RWPE2 (cell line): ENCODE results near the gene NMRAL1.

Experiments
- ATAC-seq: fragments of 200-7000 bp; cut with Tn5 transposase; 3 replicates; pipeline ENCODE4 v1.9.1; 2021; ENCODE audit warnings: low read depth
- DNase-seq: peaks from one replicate; pipeline ENCODE4 v3.0.0-alpha.2; 2020; ENCODE audit warnings: low spot score
- H3K27ac ChIP-seq: fragments of 450-650 bp; 2 replicates; pipeline ENCODE4 v1.5.1; 2017; ENCODE audit warnings: mild to moderate bottlenecking; ENCODE audit not compliant: poor library complexity, severe bottlenecking
- H3K27me3 ChIP-seq: fragments of 250-450 bp; sonication (Bioruptor Pico); 2 replicates; pipeline ENCODE4 v1.5.1; 2021; ENCODE audit warnings: mild to moderate bottlenecking, moderate library complexity; ENCODE audit not compliant: insufficient read depth, poor library complexity, severe bottlenecking
- H3K36me3 ChIP-seq: fragments of 250-450 bp; sonication (Bioruptor Pico); 2 replicates; pipeline ENCODE4 v1.5.1; 2020; ENCODE audit warnings: low read depth, mild to moderate bottlenecking, moderate library complexity
- H3K4me1 ChIP-seq: fragments of 250-450 bp; sonication (Bioruptor Pico); 2 replicates; pipeline ENCODE4 v1.5.1; 2021; ENCODE audit warnings: mild to moderate bottlenecking, moderate library complexity; ENCODE audit not compliant: insufficient read depth, poor library complexity, severe bottlenecking
- H3K4me3 ChIP-seq: fragments of 250-450 bp; sonication (Bioruptor Pico); 2 replicates; pipeline ENCODE4 v1.5.1; 2021; ENCODE audit warnings: mild to moderate bottlenecking, moderate library complexity; ENCODE audit not compliant: severe bottlenecking
- H3K9me3 ChIP-seq: fragments of 250-450 bp; sonication (Bioruptor Pico); 2 replicates; pipeline ENCODE4 v1.5.1; 2021; ENCODE audit warnings: mild to moderate bottlenecking, moderate library complexity; ENCODE audit not compliant: severe bottlenecking
- CTCF ChIP-seq: fragments of 450-650 bp; IDR thresholded peaks from one replicate; pipeline ENCODE4 v1.5.1; 2017; ENCODE audit warnings: mild to moderate bottlenecking, moderate library complexity; ENCODE audit not compliant: poor library complexity, severe bottlenecking

Gene NMRAL1

GRCh38 chr16:4431023-4431422, 43.4 kb downstream of the NMRAL1 start:
- ATAC-seq (no peak), DNase-seq (no peak)
- no peak for TF ChIP-seq CTCF
- no peaks in the 10 kb centered on the region for H3K27me3 ChIP-seq
- no peak overlapping the region for H3K27ac ChIP-seq
- no peaks in the 10 kb centered on the region for H3K9me3 ChIP-seq
- peaks cover 10% of the 10 kb centered on the region for H3K4me1 ChIP-seq
- H3K4me3 ChIP-seq: no peak overlapping the region
- peaks cover 58% of the 10 kb centered on the region for H3K36me3 ChIP-seq

GRCh38 chr16:4428500-4428899, 45.9 kb downstream of the NMRAL1 start:
- ATAC-seq (no peak), DNase-seq (no peak)
- Histone ChIP-seq H3K9me3 (no peaks in the 10 kb centered on the region), H3K27me3 (no peaks in the 10 kb centered on the region), H3K4me1 (peaks cover 10% of the 10 kb centered on the region), H3K4me3 (no peak overlapping the region), H3K27ac (no peak overlapping the region), H3K36me3 (peaks cover 36% of the 10 kb centered on the region)
- no peak for TF ChIP-seq CTCF

GRCh38 chr16:4426722-4427372, 47.6 kb downstream of the NMRAL1 start:
- Histone ChIP-seq H3K9me3 (no peaks in the 10 kb centered on the region), H3K27me3 (no peaks in the 10 kb centered on the region), H3K4me3 (peak overlapping the region; percentile 84), H3K4me1 (peaks cover 10% of the 10 kb centered on the region), H3K36me3 (peaks cover 25% of the 10 kb centered on the region), H3K27ac (peak overlapping the region; percentile 79)
- TF ChIP-seq CTCF: no peak
- ATAC-seq (no peak), DNase-seq (no peak)

GRCh38 chr16:4426021-4426684, 48.3 kb downstream of the NMRAL1 start:
- ATAC-seq (peak; percentile 47), DNase-seq (no peak)
- Histone ChIP-seq H3K4me3 (peak overlapping the region; percentile 84), H3K36me3 (peaks cover 19% of the 10 kb centered on the region), H3K27me3 (no peaks in the 10 kb centered on the region), H3K9me3 (no peaks in the 10 kb centered on the region), H3K4me1 (peaks cover 10% of the 10 kb centered on the region), H3K27ac (peak overlapping the region; percentile 79)
- peak; percentile 7 for TF ChIP-seq CTCF
